WERI-Rb-1 (cell line): ENCODE measurements around the gene SPINT2.
"Not testable (repeated sequence)": the region's sequence is repeated elsewhere in the genome, so short reads cannot be mapped to it uniquely, and the experiment has no call there.

Source experiments
- DNase-seq: peaks from one replicate; pipeline ENCODE4 v3.0.0-alpha.2; 2020
- H3K27ac ChIP-seq: fragments of 250-450 bp; sonication (Bioruptor Pico); 2 replicates; pipeline ENCODE4 v1.5.1; 2020; ENCODE audit warnings: mild to moderate bottlenecking, moderate library complexity
- H3K27me3 ChIP-seq: fragments of 250-450 bp; sonication (Bioruptor Pico); 2 replicates; pipeline ENCODE4 v1.5.1; 2021; ENCODE audit warnings: mild to moderate bottlenecking, low read depth, moderate library complexity; ENCODE audit not compliant: insufficient read depth, severe bottlenecking
- H3K36me3 ChIP-seq: fragments of 250-450 bp; sonication (Bioruptor Pico); 2 replicates; pipeline ENCODE4 v1.5.1; 2020; ENCODE audit warnings: mild to moderate bottlenecking, moderate library complexity
- H3K4me3 ChIP-seq: 2 replicates; pipeline ENCODE4 v1.5.1; 2011; ENCODE audit warnings: low read depth, mild to moderate bottlenecking, control low read depth, low read length
- H3K9me3 ChIP-seq: fragments of 250-450 bp; sonication (Bioruptor Pico); 2 replicates; pipeline ENCODE4 v1.5.1; 2021; ENCODE audit warnings: mild to moderate bottlenecking, moderate library complexity; ENCODE audit not compliant: severe bottlenecking
- CTCF ChIP-seq: IDR thresholded peaks from 2 replicates; pipeline ENCODE4 v1.5.1; 2011; ENCODE audit warnings: low read depth, mild to moderate bottlenecking, control low read depth, inconsistent platforms, low read length

Gene SPINT2

GRCh38 chr19:38227287-38228004, 36.9 kb upstream of the SPINT2 start:
- no peaks in the 10 kb centered on the region for H3K27me3 ChIP-seq
- H3K9me3 ChIP-seq = no peaks in the 10 kb centered on the region
- TF ChIP-seq CTCF = no peak
- no peak for DNase-seq
- peak overlapping the region; percentile 62 for H3K27ac ChIP-seq
- no peaks in the 10 kb centered on the region; the same call in 1 of the 2 replicates for H3K36me3 ChIP-seq
- peak overlapping the region; percentile 23 for H3K4me3 ChIP-seq

GRCh38 chr19:38228005-38228377, 36.4 kb upstream of the SPINT2 start:
- no peak for TF ChIP-seq CTCF
- Histone ChIP-seq H3K27me3 (no peaks in the 10 kb centered on the region), H3K9me3 (no peaks in the 10 kb centered on the region), H3K27ac (peak overlapping the region; percentile 62), H3K4me3 (peak overlapping the region; percentile 23), H3K36me3 (no peaks in the 10 kb centered on the region)
- DNase-seq = peak; percentile 59

GRCh38 chr19:38228491-38229439, 35.6 kb upstream of the SPINT2 start:
- Histone ChIP-seq H3K36me3 (no peaks in the 10 kb centered on the region), H3K27ac (peak overlapping the region; percentile 57), H3K9me3 (no peaks in the 10 kb centered on the region), H3K27me3 (no peaks in the 10 kb centered on the region), H3K4me3 (peak overlapping the region; percentile 77)
- DNase-seq = peak; percentile 80
- no peak for TF ChIP-seq CTCF

GRCh38 chr19:38229585-38230073, 34.7 kb upstream of the SPINT2 start:
- Histone ChIP-seq H3K4me3 (peak overlapping the region; percentile 77), H3K36me3 (no peaks in the 10 kb centered on the region), H3K27ac (no peak overlapping the region), H3K27me3 (no peaks in the 10 kb centered on the region), H3K9me3 (no peaks in the 10 kb centered on the region)
- TF ChIP-seq CTCF = 0 out of 2 replicates have a peak, but pooled peaks have one; percentile 8
- DNase-seq = peak; percentile 94

GRCh38 chr19:38230506-38231133, 33.8 kb upstream of the SPINT2 start:
- DNase-seq, H3K9me3 ChIP-seq, H3K4me3 ChIP-seq, H3K27ac ChIP-seq, H3K27me3 ChIP-seq, H3K36me3 ChIP-seq: not testable (repeated sequence)

- Histone ChIP-seq H3K27me3 (no peaks in the 10 kb centered on the region), H3K4me3 (no peak overlapping the region)
- TF ChIP-seq CTCF = no peak
These were observed 32.5 kb upstream of the SPINT2 start for GRCh38 chr19:38231918-38232317.

More at GRCh38 chr19:38231918-38232317, 32.5 kb upstream of the SPINT2 start:
- Histone ChIP-seq H3K9me3 (no peaks in the 10 kb centered on the region), H3K27ac (no peak overlapping the region), H3K36me3 (no peaks in the 10 kb centered on the region)
- no peak for DNase-seq
